NB4 (cell line): ENCODE data around the gene CAPG.

ENCODE experiments used
- DNase-seq: peaks from one replicate; pipeline ENCODE4 v3.0.0; 2010; ENCODE audit warnings: low read depth
- H3K4me3 ChIP-seq: one replicate; pipeline ENCODE4 v1.5.1; 2011; ENCODE audit warnings: mild to moderate bottlenecking, low read depth, low read length, moderate library complexity
- MYC ChIP-seq: IDR thresholded peaks from 2 replicates; pipeline ENCODE4 v1.6.1; 2011; ENCODE audit warnings: low read depth, low read length
- POLR2A ChIP-seq: IDR thresholded peaks from 2 replicates; pipeline ENCODE4 v1.6.1; 2011; ENCODE audit warnings: mild to moderate bottlenecking; ENCODE audit not compliant: insufficient read length; ENCODE audit errors: extremely low read depth
- TF ChIP-seq, protein P1 (sequence below): IDR thresholded peaks from one replicate; pipeline ENCODE4 v1.5.1; 2012; ENCODE audit warnings: low read depth, low read length
- TF ChIP-seq, protein P2 (sequence below): IDR thresholded peaks from 2 replicates; pipeline ENCODE4 v1.6.1; 2011; ENCODE audit warnings: low read depth, low read length

CAPG gene

GRCh38 chr2:85435981-85436835 lies 26.0 kb upstream of the CAPG start:
- DNase-seq, result peak; percentile 59
- TF ChIP-seq POLR2A, result no peak
- TF ChIP-seq, protein P1, sequence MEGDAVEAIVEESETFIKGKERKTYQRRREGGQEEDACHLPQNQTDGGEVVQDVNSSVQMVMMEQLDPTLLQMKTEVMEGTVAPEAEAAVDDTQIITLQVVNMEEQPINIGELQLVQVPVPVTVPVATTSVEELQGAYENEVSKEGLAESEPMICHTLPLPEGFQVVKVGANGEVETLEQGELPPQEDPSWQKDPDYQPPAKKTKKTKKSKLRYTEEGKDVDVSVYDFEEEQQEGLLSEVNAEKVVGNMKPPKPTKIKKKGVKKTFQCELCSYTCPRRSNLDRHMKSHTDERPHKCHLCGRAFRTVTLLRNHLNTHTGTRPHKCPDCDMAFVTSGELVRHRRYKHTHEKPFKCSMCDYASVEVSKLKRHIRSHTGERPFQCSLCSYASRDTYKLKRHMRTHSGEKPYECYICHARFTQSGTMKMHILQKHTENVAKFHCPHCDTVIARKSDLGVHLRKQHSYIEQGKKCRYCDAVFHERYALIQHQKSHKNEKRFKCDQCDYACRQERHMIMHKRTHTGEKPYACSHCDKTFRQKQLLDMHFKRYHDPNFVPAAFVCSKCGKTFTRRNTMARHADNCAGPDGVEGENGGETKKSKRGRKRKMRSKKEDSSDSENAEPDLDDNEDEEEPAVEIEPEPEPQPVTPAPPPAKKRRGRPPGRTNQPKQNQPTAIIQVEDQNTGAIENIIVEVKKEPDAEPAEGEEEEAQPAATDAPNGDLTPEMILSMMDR, result peak; percentile 18
- no peak overlapping the region for H3K4me3 ChIP-seq

DNA sequence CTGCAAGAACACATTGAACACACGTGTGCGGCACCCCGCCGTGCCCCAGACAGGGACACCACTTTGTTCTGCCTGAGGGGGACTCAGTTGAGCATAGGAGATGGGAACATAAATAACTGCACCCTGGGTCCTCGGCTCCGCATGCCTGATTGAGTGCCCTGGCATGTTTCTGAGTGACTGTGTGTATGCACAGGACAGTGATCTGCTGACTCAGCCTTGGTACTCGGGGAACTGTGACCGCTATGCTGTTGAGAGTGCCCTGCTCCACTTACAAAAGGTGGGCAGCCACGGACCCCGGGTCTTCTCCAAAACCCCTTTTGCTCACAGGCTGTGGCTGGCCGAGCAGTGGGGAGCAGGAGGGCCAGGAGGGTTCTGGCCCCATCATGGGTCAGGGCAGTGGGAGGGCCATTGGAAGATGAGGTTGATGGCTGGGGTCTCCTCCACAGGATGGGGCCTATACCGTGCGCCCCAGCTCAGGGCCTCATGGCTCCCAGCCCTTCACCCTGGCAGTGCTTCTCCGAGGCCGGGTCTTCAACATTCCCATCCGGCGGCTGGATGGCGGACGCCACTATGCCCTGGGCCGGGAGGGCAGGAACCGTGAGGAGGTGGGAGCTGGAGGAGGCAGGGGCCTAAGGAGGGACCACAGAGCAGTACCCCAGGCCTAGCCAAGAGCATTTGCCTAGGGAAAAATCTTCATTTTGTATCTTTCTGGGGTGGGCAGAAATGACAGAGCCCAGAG lies 25.2 kb upstream of the CAPG start:
- no peak for TF ChIP-seq MYC
- TF ChIP-seq POLR2A, result no peak
- TF ChIP-seq, protein P1, result no peak
- TF ChIP-seq, protein P2, sequence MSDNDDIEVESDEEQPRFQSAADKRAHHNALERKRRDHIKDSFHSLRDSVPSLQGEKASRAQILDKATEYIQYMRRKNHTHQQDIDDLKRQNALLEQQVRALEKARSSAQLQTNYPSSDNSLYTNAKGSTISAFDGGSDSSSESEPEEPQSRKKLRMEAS, result no peak
- DNase-seq, result no peak
- H3K4me3 ChIP-seq, result no peak overlapping the region

GRCh38 chr2:85434696-85435095 lies 24.5 kb upstream of the CAPG start:
- DNase-seq, result no peak
- no peak overlapping the region for H3K4me3 ChIP-seq
- TF ChIP-seq POLR2A (no peak), MYC (no peak)
- TF ChIP-seq, protein P2, result no peak
- TF ChIP-seq, protein P1, result no peak

DNA sequence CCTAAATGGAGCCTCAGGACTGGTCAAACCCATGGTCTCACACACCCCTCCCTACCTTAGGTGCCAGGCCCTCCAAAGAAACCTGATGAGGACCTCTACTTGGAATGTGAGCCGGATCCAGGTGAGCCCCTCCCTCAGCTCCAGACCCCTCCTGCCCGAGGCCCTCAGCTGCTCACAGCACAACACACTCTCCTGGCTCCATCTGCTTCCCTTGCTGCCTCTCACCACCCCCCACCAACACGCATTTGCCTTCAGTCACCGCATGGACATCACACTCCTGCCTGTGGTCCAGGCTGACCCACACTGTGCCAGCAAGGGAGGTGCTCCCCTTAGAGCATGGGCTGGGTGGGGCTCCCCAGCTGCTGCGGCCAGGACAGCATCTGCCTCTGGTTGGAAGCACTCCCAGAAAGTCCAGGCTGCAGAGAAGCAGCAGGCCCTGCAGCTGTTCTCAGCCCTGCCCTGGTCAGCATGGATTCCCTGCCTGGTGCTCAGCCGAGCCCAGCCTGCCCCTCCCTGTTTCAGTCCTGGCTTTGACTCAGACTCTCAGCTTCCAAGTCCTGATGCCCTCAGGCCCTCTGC lies 23.4 kb upstream of the CAPG start:
- DNase-seq, result no peak
- TF ChIP-seq, protein P2, result no peak
- TF ChIP-seq, protein P1, result no peak
- TF ChIP-seq POLR2A, result no peak
- TF ChIP-seq MYC, result no peak
- H3K4me3 ChIP-seq, result no peak overlapping the region

GRCh38 chr2:85431570-85432205 lies 21.5 kb upstream of the CAPG start:
- H3K4me3 ChIP-seq, result no peak overlapping the region
- no peak for DNase-seq
- TF ChIP-seq, protein P1, result no peak
- TF ChIP-seq POLR2A (no peak), MYC (no peak)
- TF ChIP-seq, protein P2, result no peak
